Measurements from ENCODE around the gene MLLT3.
A peak's percentile ranks its signal among the peaks of the same experiment; 100 is the strongest.

MLLT3 gene

DNA sequence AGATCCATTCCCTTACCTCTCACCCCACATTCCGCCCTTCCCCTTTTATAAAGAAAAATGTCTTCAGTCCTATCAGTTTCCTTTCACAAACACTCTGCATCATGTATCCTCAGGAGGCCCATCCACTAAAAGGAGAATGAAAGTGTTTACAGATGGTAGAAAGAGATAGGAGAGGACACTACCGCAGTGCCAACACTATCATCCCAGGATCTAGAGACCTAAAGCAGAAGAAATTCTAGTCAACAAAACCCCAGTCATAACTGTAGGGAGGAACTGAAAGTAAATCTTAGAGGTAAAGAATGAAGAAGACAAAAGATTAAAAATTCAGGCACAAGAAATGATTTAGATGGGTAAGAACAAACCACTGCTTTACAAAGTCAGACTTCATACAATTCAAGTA is 114.1 kb downstream of the MLLT3 start:
- peak in 1 of 5 donors; percentile 81 for DNase-seq

GRCh38 chr9:20507431-20507830 is 114.9 kb downstream of the MLLT3 start:
- no peak for DNase-seq

GRCh38 chr9:20506099-20506900 is 116.0 kb downstream of the MLLT3 start:
- no peak for DNase-seq

GRCh38 chr9:20505574-20505973 is 116.7 kb downstream of the MLLT3 start:
- DNase-seq: no peak

GRCh38 chr9:20504930-20505329 is 117.4 kb downstream of the MLLT3 start:
- DNase-seq: peak in 2 of 5 donors; percentile 11 to 46

GRCh38 chr9:20500101-20500500 is 122.2 kb downstream of the MLLT3 start:
- no peak for DNase-seq

DNA sequence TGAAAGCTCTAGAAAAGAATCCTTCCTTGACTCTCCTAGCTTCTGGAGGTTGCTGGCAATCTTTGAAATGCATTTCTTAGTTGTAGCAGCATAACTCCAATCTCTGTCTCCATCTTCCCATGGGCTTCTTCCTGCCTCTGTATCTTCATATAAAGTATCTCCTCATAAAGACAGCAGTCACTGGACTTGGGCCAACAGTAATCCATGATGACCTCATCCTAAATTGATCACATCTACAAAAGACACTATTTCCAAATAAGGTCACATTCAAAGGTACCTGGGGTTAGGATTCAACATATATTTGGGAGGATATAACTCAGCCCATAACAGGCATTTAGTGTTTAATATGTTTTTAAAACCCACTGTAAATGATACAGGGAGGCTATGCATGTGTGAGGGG is 123.3 kb downstream of the MLLT3 start:
- DNase-seq: no peak

- no peak for DNase-seq
These were observed 126.0 kb downstream of the MLLT3 start for GRCh38 chr9:20496328-20496727.

GRCh38 chr9:20495098-20495497 is 127.2 kb downstream of the MLLT3 start:
- DNase-seq: no peak

- DNase-seq: no peak
These were observed 128.3 kb downstream of the MLLT3 start for GRCh38 chr9:20494035-20494434.

DNA sequence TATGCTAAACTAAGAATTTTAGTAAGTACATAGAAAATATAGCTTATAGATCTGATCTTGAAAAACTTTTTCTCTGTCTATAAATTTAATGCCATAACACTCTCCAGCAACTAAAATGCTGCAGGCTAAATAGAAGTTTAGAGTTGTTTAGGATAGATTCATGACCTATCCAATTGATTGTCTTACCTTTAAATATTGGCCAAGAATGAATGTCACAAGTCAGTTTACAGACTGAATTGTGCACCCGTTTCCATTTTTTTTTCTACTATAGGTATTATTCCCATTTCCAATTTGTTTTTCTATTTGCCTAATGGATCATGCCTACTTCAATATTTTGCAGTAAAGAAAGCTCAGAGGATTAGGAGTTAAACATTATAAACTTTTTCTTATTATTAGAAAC is 129.5 kb downstream of the MLLT3 start:
- no peak for DNase-seq

DNA sequence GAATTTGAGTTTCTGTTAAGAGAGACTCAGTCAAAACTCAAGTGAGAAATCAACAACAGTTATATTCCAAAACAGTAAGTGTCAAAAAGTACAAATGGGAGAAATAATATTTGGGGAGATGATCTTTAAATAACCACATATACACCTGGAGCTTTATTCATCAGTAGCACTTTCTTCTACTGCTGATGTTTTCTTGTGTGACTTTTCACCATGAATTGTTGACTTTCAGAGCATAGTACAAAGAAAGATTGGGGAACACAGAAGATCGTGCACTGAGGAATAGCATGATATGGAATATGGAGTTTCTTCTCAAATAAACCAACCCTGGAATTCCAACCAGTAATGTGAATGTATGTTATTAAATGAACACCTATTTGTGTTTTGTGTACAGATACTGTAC is 130.7 kb downstream of the MLLT3 start:
- DNase-seq: no peak

DNA sequence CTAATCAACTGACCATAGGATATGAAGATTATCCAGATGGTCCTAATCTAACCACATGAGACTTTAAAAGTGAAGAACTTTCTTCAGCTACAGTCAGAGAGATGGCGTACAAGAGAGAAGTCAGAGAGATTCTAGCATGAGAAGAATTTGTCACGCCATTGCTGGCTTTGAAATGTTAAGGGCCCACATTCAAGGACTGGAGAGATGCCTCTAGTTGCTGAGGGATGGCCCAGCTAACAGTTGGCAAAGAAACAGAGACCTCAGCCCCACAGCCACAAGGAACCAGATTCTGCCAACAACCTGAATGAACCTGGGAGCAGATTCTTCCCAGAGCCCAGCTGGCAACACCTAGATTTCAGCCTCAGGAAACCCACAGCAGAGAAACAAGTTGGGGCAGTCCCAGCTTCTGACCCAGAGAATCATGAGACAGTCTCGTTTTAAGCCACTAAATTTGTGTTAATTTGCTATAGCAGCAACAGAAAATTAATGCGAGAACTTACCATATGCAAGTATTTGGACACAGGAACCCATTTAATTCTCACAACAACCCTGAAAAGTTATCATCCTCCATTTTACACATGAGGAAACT is 132.0 kb downstream of the MLLT3 start:
- DNase-seq: no peak

DNA sequence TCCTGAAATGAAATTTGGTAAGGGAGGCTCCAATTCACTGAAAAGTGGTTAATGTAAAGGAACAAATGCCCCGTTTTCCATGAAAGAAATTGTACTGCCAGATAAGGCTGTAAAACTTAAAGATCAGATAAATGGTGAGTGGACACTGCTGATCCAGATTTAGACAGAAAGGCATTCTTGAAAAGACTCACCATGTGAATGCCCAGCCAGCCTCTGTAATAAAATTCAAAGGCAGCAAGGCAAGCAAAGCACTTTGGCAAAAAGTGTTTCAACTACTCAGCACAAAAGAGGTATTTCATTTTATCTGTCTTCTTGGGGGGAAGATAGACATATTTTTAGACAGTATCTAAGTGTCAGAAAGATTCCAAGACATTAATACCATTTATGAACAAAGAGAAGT is 133.6 kb downstream of the MLLT3 start:
- DNase-seq: no peak

- no peak for DNase-seq
These were observed 135.7 kb downstream of the MLLT3 start for GRCh38 chr9:20486552-20486951.

DNA sequence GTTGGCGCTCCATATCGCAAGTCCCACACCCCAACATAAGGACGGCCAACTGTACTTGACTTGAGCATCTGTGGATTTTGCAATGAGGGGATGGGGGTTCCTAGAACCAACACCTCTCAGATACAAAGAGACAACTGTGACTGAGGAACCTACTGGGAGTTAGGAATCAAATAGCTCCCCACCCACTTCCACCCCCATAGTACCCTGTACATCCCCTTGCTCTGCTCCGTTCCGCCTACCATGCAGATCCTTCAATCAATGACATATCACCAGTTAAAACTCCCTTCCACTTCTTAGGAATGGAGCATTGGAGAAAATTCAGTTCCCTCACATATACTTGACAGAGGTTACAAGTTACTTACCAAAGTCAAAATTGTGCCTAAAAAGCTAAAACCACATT is 140.9 kb downstream of the MLLT3 start:
- DNase-seq: no peak

DNA sequence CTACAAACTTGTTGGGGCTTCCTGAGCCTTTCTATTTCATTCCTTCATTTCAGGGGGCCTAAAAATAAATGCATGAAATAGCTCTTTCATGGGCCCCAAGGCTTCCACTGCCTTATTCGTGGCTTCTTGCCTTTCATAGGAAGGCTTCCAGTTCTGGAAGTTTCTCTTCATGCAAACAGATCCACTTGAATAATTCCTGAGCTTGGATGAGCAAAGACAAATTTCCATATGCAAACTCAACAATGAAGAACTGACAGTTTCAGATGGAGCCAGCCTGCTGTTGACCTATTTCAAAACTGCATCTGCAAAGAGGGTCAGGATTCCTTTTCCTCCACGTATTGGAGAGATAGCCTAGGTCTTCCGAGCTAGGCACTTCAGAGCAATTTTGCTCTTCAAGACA is 142.1 kb downstream of the MLLT3 start:
- no peak for DNase-seq

GRCh38 chr9:20479419-20480155 is 142.7 kb downstream of the MLLT3 start:
- no peak for DNase-seq

DNA sequence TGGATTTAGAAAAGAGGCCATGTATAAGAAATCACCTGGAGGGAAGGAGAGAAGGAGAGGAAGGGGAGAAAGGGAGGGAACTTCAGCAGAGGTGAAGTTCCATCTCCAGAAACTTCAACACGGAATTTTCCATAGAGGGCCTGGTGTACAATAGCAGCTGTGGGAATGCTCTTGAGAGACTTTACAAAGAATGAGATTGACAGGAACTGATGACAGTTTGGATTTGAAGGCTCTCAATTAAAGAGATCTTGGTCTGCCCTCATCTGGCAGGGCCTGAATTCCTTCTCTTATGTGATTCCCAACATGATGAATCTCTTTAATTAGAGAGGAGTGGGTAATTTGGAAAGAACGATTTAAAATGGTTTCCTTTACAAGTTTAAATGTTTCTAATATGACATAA is 143.5 kb downstream of the MLLT3 start:
- no peak for DNase-seq

DNA sequence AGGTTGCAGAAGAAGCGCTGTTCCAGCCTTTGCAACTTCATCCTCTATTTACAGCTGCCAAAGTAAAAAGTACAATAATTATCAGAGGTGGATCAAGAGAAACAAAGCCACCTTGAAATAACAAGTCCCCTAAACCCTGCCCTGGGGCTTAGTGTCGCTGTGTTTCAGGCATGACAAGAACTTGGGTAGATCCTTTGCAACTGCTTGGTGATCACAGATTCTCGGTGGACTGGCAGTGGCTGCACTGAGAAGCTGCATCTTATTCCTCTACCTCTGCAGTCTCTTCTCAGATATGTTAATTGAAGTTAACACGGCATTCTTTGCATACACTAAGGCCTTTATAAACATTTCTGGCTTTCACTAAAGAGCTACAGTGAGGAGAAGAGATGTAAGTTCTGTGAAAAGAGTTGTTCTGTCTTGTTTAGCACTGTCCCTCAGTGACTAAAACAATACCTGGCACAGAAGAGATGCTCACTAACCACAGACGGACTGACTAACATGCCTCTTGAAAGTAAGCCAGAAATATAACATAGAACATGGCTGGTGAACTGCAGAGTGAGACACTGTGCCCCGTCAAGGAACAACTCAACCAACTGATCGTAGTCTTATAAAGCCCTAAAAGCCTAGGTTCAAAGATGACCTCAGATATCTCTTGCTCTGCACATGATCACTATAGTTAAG is 144.2 kb downstream of the MLLT3 start:
- peak in 1 of 5 donors; percentile 4 for DNase-seq

DNA sequence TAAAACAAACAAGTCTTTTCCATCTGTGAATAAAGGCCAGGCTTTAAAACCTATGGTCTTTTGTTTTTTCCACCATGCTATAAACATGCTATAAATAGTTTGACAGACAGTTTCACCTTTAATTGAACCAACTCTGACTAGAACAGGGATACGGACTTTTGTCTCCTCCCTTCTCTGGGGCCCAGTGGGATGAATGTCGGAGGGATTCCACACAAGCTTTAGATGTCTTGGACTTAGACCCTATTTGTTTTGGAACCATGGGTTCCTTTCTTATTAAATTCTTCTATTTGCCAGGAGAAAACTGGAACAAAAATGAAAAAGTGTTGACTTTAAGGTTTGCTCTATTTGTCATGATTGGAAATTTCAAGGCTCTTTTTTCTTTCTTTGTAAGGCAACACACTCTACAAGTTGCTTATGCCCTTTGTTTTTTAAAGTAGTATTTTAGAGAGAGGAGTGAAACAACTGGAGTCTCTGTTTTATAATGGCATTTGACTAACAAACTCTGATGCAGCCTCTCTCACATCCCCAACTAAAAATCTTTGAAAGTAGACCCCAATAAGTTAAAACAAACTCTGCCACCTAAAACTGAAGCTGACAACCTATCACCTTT is 145.3 kb downstream of the MLLT3 start:
- no peak for DNase-seq

DNA sequence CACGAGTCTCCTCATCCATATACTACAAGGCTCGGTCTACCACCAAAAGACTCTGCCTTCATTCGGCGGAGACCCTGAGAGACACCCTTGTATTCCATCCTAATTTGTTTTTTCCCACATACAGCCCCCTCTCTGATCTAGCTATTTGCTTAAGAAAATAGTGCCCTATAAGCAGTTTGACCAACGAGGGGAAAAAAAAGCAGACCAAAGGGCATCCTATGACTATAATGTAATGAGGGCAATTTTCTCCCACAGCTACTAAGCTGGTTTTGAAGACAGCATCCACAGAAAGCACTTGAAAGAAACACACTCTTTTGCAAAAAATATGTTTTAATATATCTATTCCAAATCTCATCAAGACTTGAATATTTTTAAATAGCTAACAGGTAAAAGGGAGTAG is 147.8 kb downstream of the MLLT3 start:
- DNase-seq: no peak

- no peak for DNase-seq
These were observed 148.7 kb downstream of the MLLT3 start for GRCh38 chr9:20473515-20474013.
